Stimulated activated CD4-positive, alpha-beta T cell treated with anti-CD3 and anti-CD28 coated beads, Interleukin-4, amount 100 ng/mL, for 4 hours (primary cell): ENCODE data around the gene ANKRD29.
"Not testable (repeated sequence)": the region's sequence is repeated elsewhere in the genome, so short reads cannot be mapped to it uniquely, and the experiment has no call there.

ENCODE experiments used
- DNase-seq, 2 experiments: peaks; one replicate each; pipeline ENCODE4 v3.0.0-alpha.2; 2020

Gene ANKRD29

DNA sequence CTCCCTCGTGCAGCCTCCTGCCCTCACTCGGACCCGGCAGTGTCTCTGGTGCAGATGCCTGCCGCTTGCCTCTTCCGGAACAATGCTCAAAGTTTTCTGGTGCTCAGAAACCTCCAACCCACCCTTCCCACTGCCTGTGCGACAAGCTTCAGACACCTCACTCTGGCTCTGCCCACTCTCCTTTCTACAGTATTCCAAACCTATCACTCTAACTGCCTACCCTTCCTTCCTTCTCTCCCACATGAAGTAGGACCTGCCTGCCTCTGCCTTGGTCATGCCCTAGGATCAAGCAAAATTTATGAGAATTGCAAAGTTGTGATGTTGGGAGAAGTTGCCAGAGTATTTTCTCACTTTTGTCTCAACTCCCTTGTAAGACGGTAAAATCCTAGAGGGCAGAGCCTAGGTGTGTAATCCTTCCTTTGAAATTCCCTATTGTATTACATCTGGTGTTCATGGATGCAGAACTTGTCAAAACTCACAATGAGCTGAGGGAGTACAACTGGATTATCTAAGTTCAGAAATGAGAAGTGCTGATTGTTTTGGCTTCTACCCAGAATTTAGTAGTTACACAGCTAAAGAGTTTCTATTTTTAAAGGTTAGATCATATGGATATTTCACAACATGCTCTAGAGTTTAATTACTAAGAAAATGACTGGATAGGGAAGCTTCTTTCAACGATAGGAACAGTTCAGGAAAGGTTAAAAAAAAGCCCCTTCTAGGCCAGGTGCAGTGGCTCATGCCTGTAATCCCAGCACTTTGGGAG is 83.6 kb downstream of the ANKRD29 start:
- no peak for DNase-seq

DNA sequence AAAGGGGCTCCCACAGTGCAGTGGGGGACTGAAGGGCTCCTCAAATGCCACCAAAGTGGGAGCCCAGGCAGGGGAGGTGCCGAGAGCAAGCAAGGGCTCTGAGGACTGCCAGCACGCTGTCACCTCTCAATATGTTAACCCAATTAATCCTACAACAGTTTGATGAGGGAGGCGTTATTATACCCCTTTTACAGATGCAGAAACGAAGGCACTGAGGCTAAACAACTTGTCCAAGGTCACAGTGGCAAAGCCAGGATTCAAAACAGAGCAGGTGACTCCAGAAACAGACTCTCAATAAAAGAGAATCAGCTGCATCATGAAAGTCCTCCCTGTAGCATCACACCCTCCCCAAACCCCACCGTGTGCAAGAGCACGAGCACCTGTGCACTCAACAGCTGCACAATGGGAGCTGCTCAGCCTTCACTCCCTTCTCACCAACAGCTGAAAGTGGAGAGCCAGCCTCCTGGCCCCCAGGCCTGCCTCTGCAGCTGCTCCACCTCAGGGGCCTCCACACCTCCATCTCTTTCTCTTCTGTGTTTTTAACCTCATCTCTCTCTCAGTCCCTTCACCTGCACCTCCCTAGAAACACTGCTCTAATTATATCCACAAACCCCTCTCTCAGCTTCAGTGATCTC is 84.5 kb downstream of the ANKRD29 start:
- no peak for DNase-seq

DNA sequence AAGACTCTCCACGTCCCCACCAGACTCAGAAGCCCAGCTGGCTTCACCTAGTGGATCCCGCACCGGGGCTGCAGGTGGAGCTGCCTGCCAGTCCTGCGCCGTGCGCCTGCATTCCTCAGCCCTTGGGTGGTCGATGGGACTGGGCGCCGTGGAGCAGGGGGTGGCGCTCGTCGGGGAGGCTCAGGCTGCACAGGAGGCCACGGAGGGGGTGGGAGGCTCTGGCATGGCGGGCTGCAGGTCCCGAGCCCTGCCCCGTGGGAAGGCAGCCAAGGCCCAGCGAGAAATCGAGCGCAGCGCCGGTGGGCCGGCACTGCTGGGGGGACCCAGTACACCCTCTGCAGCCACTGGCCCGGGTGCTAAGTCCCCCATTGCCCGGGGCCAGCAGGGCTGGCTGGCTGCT is 85.2 kb downstream of the ANKRD29 start:
- DNase-seq = not testable (repeated sequence)

DNA sequence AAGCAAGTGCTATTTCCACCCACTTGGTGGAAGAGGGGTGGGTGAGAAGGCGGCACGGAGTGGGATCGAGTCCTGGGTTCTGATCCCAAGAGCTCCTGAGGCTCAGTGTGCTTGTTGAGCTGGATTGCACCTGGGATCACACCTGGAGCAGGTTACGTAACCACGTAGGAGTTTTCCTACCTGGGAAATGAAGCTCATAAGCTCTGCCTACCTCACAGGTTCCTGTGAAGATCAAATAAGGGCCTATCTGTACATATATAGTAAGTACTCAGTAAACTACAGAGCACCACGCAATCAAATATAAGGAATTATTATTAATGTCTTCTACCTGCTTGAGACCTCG is 87.4 kb downstream of the ANKRD29 start:
- DNase-seq = no peak

DNA sequence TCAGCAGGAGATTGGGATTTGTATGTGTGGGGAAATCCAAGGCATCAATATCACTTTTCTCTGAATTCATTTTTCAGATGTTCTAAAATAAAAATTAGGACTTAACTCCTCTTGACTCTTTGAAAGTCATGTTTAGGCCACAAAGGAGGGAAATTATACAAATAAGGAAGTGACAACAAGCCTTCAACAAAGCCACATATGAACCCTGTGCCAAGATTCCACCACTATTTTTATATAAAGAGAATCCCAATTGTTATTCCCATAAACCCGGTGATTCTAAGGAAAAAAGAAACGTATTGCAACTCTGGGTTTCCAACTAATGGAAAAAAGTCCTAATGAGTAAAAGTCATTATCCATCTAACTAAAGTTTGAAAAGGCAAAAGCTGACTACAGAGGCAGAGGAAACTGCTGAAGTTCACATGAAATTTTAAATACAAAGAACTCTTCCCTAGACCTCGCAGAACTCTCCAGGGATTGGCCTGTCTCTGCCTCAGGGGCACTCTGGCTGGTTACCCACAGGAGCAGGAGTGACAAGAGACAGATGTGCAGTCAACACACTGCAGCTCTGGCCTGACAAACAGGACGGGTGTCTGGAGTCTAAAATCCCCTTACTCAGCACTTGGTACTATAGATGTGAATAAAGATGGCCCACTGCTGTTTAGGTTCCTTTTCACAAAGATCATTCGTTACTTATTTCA is 88.0 kb downstream of the ANKRD29 start:
- no peak for DNase-seq

DNA sequence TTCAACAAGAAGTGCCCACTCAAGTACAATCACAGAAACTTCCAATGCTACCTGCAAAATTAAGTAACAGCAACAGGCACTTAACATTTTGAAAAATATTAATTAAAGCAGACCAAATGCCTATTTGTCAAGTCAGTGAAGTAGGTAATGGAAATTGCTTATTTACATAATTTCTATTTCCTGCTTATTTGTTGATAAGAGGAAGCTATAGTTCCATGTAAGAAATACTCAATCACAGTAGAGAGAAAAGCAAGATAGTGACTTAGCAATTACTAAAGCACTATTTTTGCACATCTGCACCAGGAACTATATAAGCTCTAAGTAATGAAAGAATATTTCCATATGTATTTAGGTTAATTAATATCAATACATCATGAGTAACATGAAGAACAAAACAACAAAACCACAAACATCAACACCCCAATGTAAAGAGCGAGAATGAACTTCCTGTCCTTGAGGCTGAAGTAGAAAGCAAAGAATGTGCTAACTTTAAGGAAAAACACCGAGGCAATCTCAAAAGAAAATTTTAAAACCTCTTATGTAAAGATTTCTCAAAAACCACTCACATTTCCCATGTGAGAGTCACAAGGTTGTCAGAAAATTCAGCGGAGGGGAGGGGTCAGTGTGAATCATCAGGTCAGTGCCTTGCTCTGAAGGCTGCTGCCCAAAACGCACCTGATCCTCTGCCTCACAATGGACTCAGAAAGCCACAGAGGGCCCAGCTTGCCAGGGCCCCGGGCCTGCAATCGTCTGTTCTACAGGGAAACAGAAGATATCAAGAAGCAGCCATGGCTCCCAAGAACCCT is 88.9 kb downstream of the ANKRD29 start:
- DNase-seq = peak; percentile 18 to 40

DNA sequence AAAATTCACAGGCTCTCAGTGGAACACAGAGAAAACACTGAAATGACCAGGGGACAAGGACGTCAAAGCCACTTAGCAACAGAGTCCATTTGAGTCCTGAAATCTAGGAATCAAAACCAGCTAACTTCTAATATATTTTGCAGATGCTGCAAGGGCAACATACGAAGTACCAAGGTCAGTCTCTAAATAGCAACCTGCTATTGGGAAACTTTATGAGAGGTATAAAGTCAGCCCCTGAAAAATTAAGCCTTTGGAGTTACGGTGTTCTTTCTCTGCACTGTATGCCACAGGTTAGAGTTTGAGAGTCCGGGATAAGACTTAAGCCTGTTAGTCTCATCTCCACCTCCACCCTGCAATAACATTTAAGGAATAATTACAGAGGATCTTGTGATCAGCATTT is 89.7 kb downstream of the ANKRD29 start:
- DNase-seq = no peak

DNA sequence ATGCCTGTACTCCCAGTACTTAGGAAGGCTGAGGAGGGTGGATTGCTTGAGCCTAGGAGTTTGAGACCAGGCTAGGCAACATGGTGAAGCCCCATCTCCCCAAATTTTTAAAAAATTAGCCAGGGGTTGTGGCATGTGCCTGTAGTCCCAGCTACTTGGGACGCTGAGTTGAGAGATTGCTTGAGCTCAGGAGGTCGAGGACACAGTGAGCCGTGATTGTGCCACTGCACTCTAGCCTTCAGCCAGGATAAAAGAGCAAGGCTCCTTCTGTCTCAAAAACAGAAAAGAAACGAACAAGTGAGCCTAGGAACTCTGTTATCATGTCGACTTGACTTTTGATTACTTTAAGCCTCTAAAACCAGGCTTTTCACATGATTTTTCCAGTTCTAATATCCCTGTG is 90.1 kb downstream of the ANKRD29 start:
- DNase-seq = no peak

DNA sequence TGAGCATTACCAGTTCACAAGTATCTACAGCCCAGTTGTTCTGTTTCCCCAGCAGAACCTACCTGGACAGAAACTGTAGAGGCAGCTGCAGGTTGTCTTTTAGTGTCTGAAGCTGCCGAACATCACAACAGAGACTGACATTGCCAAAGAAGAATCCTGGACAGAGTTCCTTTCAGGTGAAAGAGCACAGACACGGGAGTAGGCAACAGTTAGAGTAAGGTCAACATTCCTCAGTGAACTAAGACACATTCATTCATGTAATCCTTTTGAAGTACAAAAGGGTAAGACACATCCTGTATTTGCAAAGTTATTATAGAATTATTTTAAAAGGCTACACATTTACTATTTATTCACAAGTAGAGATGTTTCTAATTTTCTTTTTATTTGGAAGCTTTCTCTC is 90.7 kb downstream of the ANKRD29 start:
- DNase-seq = no peak

DNA sequence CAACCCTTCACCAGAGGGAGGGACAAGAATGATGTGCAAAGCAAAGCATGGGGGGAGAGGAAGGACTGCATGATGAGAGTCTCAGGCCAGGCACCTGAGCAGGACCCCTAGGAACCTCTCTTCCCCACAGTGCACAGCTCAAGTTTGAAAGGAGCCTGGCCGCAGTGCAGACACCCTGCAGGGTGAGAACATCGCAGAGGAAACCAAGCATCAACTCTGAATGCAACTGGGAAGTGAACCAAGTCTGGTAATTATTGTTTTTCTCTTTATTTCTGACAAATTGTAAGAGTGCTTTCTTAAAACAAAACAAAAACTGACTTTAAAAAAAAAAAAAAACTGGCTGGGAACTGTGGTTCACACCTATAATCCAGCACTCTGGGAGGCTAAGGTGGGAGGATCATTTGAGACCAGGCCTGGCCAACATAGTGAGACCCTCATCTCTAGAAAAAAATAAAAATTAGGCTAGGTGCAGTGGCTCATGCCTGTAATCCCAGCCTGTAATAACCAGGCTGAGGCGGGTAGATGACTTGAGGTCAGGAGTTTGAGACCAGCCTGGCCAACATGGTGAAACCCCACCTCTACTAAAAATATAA is 91.7 kb downstream of the ANKRD29 start:
- no peak for DNase-seq

DNA sequence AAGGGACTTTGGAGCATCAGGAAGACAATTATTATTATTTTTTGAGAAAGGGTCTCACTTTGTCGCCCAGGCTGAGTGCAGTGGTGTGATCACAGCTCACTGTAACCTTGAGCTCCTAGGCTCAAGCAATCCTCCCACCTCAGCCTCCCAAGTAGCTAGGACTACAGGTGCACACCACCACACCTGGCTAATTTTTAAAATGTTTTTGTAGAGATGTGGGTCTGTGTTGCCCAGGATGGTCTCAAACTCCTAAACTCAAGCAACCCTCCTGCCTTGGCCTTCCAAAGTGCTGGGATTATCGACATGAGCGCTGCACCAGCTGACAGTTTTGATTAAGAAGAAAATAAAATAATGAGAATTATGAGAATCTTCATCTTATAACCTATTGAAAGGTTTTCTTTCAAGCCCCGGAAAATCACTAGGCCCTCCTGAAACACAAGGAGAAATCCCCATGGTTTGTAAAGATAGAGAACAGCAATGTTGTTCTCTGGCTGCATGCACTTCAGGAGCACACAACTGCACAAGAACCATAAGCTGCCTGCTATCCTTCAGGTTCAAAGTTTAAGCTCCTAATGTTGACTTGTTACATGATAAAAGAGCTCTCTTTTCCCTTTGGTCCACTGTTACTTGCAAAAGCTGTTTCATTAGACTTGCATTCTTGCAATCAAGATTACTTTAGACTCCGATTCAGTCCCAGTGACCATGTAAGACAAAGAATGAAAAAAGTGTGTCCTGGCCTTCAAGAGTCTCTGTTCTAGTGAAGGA is 93.2 kb downstream of the ANKRD29 start:
- DNase-seq = no peak

DNA sequence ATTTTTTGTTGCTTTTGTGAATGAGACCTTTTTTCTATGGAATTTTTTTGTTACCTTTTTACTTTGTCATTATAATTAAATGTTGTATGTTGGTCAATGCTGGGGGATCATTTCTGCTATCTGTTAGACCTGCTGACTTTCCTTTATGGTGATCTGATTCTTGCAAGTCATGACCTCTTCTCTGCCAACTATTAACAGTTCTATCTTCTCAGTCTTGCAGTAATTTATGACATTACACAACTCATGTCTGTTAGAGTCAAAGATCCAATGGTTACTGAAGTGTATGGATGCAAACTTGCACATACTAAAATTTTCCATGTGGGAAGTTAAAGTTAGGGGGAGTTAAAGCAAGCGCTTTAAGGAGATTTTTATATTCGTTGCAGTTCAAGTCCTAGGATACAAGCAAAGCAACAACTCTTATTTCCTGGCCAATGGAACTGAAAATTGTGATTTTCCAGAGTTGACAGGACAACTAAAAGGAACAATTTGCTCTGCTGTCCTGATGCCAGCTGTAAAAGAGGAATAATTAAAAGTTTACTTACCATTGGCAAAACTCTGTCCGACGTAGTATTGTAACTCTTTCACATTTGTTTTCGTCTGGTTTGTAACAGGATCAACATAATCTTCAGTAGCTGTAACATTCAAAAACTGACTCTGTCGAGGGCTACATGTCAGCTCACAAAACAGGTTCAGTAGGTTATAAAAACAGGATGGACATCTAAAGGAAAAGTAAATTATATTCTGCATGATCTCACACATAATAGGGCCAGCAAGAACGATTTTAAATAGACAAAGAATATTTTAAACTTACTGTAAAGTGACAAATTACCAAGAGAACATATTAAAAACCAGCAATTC is 94.2 kb downstream of the ANKRD29 start:
- DNase-seq = no peak

DNA sequence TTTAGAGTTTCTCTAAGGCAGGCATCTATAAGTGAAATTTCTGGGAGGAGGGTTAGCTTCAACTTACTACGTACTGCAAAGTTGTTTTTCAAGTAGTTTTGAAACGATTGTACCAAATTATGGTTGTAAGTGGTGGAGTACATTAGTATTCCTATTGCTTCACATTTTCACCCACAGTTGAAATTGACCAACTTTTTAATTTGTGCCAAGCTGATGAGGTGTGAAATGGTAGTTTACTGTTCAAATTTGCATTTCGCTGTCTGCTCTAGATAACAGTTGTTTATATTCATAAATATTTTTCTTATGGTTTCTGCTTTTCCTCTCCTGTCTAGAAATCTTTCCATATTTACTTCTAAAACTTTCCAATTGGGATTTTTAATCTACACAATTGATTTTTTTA is 95.0 kb downstream of the ANKRD29 start:
- DNase-seq = no peak

DNA sequence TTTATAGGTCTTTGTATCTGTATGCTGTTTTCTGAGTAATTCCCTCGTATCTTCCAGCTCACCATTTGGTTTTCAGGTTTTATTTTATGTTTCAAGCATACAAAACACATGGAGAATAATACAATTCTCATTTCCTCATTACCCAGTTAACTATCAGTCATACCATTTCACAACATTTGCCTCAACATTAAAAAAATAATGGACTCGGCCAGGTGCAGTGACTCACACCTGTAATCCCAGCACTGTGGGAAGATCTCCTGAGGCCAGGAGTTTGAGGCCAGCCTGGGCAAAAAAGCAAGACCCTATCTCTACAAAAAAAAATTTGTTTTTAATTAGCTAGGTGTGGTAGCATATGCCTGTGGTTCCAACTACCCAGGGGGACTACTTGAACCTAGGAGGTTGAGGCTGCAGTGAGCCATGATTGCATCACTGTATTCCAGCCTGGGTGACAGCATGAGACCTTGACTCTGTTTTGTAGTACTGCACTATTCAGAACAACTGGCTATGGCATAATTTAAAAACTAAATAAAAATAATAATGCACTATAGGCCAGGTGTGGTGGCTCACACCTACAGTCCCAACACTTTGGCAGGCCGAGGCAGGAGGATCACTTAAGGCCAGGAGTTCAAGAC is 96.7 kb downstream of the ANKRD29 start:
- no peak for DNase-seq

DNA sequence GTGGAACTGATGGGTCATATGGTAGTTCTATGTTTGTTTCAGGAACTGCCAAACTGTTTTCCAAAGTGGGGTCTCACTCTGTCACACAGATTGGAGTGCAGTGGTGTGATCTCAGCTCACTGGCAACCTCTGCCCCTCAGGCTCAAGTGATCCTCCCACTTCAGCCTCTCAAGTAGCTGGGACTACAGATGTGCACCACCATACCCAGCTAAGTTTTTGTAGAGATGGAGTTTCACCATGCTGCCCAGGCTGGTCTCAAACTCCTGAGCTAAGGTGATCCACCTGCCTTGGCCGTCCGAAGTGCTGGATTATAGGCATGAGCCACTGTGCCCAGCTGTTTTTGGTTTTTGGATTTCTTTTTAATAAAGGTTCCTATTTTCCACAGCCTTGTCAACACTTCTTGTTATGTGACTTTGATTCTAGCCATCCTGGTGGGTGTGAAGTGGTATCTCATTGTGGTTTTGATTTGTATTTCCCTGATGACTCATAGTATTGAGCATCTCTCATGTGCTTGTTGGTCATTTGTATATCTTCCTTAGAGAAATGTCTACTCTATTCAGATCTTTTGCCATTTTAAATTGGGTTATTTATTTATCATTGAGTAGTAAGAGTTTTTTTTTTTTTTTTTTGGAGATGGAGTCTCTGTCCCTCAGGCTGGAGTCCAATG is 99.2 kb downstream of the ANKRD29 start:
- no peak for DNase-seq

DNA sequence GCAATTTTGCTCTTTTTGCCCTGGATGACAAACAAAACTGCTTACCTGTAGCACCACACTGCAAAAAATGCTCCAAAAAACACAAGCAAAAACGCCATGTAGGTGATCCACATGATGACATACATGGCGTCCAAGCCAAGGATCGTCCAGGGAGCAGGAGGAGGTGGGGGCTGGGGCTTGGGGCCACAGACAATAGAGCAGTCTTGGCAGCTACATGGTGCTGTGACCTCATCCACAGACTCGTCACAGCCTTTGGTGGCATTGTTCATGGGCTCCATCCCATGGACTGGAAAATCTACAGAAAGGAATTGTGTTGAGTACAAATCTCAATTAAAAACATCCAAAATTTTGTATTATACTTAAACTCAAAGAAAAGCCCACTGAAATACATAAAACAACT is 102.5 kb downstream of the ANKRD29 start:
- no peak for DNase-seq

DNA sequence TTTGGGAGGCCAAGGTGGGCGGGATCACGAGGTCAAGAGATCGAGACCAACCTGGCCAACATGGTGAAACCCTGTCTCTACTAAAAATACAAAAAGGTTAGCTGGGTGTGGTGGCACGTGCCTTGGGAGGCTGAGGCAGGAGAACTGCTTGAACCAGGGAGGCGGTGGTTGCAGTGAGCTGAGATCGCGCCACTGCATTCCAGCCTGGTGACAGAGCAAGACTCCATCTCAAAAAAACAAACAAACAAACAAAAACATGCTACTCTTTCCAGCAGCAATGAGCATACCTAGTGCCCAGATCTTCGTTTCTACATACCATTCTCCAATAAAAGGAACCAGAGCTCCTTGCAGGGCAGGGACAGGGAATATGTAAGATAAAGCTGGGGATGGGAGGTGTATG is 105.2 kb downstream of the ANKRD29 start:
- not testable (repeated sequence) for DNase-seq

DNA sequence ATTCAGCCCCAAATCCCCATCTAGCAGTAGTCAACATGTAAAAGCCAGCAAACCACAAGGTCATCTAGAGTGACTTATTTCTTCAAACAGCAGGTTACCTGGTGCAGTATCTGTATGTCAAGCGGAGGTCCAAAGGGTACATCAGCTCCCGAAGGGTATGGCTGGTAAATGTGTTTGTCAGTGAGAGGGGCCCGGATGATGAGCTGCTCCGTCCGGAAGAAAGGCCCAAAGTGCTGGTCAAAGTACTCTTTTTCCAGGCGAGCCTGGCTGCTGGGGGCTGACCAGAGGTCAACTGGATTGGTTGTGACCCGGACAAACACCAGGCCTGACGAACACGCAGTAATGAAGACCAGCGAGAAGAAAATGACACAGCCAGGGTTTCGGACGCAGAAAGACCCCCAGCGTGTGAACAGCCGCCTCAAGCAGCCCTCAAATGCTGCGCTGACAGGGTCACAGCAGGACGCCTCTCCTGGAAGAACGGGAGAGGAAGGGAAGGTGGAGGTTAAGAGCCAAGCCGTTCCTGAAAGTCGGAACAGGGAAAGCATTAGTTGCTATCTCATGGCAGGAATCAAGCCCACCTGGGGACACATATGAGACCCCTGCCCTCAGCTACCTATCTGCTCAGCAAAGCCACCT is 106.4 kb downstream of the ANKRD29 start:
- no peak for DNase-seq

DNA sequence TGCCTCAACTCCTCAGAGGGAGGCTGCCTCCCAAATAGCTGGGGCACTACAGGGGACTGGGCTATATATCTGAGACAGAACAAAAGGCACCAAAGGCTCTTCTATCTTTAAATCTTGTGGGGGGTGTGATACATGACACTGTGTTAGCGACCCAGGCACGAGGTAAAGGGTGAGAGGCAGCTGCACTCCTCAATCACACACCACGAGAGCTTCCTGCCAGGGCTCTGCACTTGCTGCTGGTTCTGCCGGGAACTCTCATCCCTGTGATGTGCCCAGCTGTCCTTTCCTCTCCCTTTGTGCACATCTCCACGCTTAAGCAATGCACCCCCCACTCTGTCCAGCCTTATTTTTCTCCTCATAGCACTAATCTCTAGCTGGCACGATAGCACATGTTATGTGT is 108.8 kb downstream of the ANKRD29 start:
- no peak for DNase-seq

DNA sequence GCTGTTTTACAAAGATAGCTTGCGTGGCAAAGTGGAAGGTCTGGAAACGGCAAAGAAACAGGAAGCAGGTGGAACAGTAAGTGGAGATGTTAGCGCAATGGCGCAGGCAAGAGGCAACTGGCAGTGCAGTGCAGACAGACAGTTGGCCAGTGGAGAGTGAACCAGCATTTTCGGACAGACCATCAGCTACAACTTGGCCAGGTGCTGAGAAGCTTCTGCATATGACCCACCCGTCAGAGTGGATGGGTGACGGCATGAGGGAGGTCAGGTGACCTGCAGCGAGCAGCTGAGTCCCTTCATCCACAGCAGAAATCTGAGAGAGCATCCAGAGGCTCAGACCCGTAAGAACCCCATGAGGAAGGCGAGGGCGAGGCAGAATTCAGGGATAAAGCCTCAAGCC is 110.2 kb downstream of the ANKRD29 start:
- DNase-seq = no peak
